DND-41 (cell line): ENCODE data around the gene RPS29.

Experiments
- ATAC-seq: fragments of 200-7000 bp; cut with Tn5 transposase; 3 replicates; pipeline ENCODE4 v1.9.1; 2021; ENCODE audit warnings: low read depth; ENCODE audit not compliant: insufficient read depth
- DNase-seq: peaks from one replicate; pipeline ENCODE4 v3.0.0-alpha.2; 2020
- H2AFZ ChIP-seq: 2 replicates; pipeline ENCODE4 v1.6.0; 2012; ENCODE audit warnings: low read depth, low read length
- H3K27ac ChIP-seq: 2 replicates; pipeline ENCODE4 v1.5.1; 2012; ENCODE audit warnings: low read length, inconsistent platforms
- H3K27me3 ChIP-seq: fragments of 200-600 bp; sonication (generic); 2 replicates; pipeline ENCODE4 v1.6.0; 2012; ENCODE audit warnings: low read length, mild to moderate bottlenecking, inconsistent platforms; ENCODE audit not compliant: insufficient read depth, poor library complexity
- H3K36me3 ChIP-seq: 2 replicates; pipeline ENCODE4 v1.5.1; 2012; ENCODE audit warnings: low read length, inconsistent platforms; ENCODE audit not compliant: insufficient read depth
- H3K4me1 ChIP-seq: 2 replicates; pipeline ENCODE4 v1.5.1; 2012; ENCODE audit warnings: mild to moderate bottlenecking, low read length; ENCODE audit not compliant: insufficient read depth
- H3K4me2 ChIP-seq: 2 replicates; pipeline ENCODE4 v1.6.0; 2012; ENCODE audit warnings: mild to moderate bottlenecking, moderate library complexity, low read length, inconsistent platforms; ENCODE audit not compliant: insufficient read depth
- H3K4me3 ChIP-seq, 2 experiments: fragments of 200-600 bp in 1 of 2; shearing (Covaris generic) in 1 of 2; 2 replicates each; pipeline ENCODE4 v1.5.1; 2012 to 2016; ENCODE audit warnings: inconsistent platforms in 2 of 2, low read length in 2 of 2, mild to moderate bottlenecking in 2 of 2, low read depth in 1 of 2, moderate library complexity in 1 of 2
- H3K79me2 ChIP-seq: 2 replicates; pipeline ENCODE4 v1.6.0; 2012; ENCODE audit warnings: low read length, inconsistent platforms; ENCODE audit not compliant: insufficient read depth
- H3K9ac ChIP-seq: 2 replicates; pipeline ENCODE4 v1.6.0; 2012; ENCODE audit warnings: low read depth, mild to moderate bottlenecking, inconsistent platforms, low read length, moderate library complexity
- H3K9me3 ChIP-seq: 2 replicates; pipeline ENCODE4 v1.5.1; 2012; ENCODE audit warnings: low read length, moderate library complexity, mild to moderate bottlenecking, inconsistent platforms; ENCODE audit not compliant: insufficient read depth, severe bottlenecking
- H4K20me1 ChIP-seq: 2 replicates; pipeline ENCODE4 v1.6.0; 2012; ENCODE audit warnings: low read length; ENCODE audit not compliant: insufficient read depth
- EZH2 ChIP-seq: IDR thresholded peaks from 3 replicates; pipeline ENCODE4 v1.6.1; 2012; ENCODE audit warnings: borderline replicate concordance, low read depth, mild to moderate bottlenecking, moderate library complexity, low read length, inconsistent platforms; ENCODE audit not compliant: severe bottlenecking
- TF ChIP-seq, protein P1 (sequence below): IDR thresholded peaks from 2 replicates; pipeline ENCODE4 v1.5.1; 2012; ENCODE audit warnings: borderline replicate concordance, low read length, moderate library complexity, mild to moderate bottlenecking; ENCODE audit not compliant: poor library complexity, severe bottlenecking; ENCODE audit errors: extremely low read depth

Gene RPS29

GRCh38 chr14:49574038-49574437, 12.1 kb downstream of the RPS29 start:
- ATAC-seq: no peak
- peaks cover 2% of the 10 kb centered on the region for H3K9me3 ChIP-seq

GRCh38 chr14:49569281-49569680, 16.9 kb downstream of the RPS29 start:
- no peaks in the 10 kb centered on the region for H4K20me1 ChIP-seq
- 0 out of 2 replicates have a peak, but pooled peaks cover 4% of the 10 kb centered on the region for H3K36me3 ChIP-seq
- no peak overlapping the region for H3K4me3 ChIP-seq
- H3K4me1 ChIP-seq: no peaks in the 10 kb centered on the region
- TF ChIP-seq, protein P1, sequence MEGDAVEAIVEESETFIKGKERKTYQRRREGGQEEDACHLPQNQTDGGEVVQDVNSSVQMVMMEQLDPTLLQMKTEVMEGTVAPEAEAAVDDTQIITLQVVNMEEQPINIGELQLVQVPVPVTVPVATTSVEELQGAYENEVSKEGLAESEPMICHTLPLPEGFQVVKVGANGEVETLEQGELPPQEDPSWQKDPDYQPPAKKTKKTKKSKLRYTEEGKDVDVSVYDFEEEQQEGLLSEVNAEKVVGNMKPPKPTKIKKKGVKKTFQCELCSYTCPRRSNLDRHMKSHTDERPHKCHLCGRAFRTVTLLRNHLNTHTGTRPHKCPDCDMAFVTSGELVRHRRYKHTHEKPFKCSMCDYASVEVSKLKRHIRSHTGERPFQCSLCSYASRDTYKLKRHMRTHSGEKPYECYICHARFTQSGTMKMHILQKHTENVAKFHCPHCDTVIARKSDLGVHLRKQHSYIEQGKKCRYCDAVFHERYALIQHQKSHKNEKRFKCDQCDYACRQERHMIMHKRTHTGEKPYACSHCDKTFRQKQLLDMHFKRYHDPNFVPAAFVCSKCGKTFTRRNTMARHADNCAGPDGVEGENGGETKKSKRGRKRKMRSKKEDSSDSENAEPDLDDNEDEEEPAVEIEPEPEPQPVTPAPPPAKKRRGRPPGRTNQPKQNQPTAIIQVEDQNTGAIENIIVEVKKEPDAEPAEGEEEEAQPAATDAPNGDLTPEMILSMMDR: no peak
- no peak for TF ChIP-seq EZH2
- no peak for ATAC-seq
- no peaks in the 10 kb centered on the region for H3K27me3 ChIP-seq
- no peak overlapping the region for H3K9ac ChIP-seq
- no peak for DNase-seq
- H3K9me3 ChIP-seq: peaks cover 2% of the 10 kb centered on the region
- H2AFZ ChIP-seq: no peak overlapping the region
- H3K4me2 ChIP-seq: no peak overlapping the region
- H3K27ac ChIP-seq: no peak overlapping the region
- no peaks in the 10 kb centered on the region for H3K79me2 ChIP-seq

More at GRCh38 chr14:49574038-49574437, 12.1 kb downstream of the RPS29 start:
- TF ChIP-seq EZH2: no peak
- TF ChIP-seq, protein P1: no peak
- Histone ChIP-seq H3K4me3 (no peak overlapping the region), H3K4me1 (no peaks in the 10 kb centered on the region), H3K79me2 (peaks cover 6% of the 10 kb centered on the region; the same call in 1 of the 2 replicates), H3K27ac (no peak overlapping the region), H3K9ac (no peak overlapping the region), H2AFZ (no peak overlapping the region), H4K20me1 (peaks cover 4% of the 10 kb centered on the region; the same call in 1 of the 2 replicates), H3K36me3 (peaks cover 39% of the 10 kb centered on the region), H3K4me2 (no peak overlapping the region), H3K27me3 (no peaks in the 10 kb centered on the region)
- no peak for DNase-seq

- Histone ChIP-seq H3K4me3 (no peak overlapping the region), H4K20me1 (no peaks in the 10 kb centered on the region), H3K4me1 (no peaks in the 10 kb centered on the region), H3K27ac (no peak overlapping the region), H3K4me2 (no peak overlapping the region), H2AFZ (no peak overlapping the region), H3K27me3 (no peaks in the 10 kb centered on the region), H3K9me3 (peaks cover 2% of the 10 kb centered on the region), H3K36me3 (no peaks in the 10 kb centered on the region), H3K79me2 (no peaks in the 10 kb centered on the region), H3K9ac (no peak overlapping the region)
- TF ChIP-seq, protein P1: no peak
- TF ChIP-seq EZH2: no peak
- no peak for DNase-seq
- ATAC-seq: no peak
Measured at GRCh38 chr14:49566714-49567113, 19.5 kb downstream of the RPS29 start.
